Measurements from ENCODE around the gene C12orf50.

GRCh38 chr12:87967871-87968270 is 61.3 kb downstream of the C12orf50 start:
- TF ChIP-seq, protein P1, sequence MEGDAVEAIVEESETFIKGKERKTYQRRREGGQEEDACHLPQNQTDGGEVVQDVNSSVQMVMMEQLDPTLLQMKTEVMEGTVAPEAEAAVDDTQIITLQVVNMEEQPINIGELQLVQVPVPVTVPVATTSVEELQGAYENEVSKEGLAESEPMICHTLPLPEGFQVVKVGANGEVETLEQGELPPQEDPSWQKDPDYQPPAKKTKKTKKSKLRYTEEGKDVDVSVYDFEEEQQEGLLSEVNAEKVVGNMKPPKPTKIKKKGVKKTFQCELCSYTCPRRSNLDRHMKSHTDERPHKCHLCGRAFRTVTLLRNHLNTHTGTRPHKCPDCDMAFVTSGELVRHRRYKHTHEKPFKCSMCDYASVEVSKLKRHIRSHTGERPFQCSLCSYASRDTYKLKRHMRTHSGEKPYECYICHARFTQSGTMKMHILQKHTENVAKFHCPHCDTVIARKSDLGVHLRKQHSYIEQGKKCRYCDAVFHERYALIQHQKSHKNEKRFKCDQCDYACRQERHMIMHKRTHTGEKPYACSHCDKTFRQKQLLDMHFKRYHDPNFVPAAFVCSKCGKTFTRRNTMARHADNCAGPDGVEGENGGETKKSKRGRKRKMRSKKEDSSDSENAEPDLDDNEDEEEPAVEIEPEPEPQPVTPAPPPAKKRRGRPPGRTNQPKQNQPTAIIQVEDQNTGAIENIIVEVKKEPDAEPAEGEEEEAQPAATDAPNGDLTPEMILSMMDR (IDR thresholded peaks at IDR 0.05): no peak
- TF ChIP-seq POLR2A (IDR thresholded peaks at IDR 0.05): no peak
